NB4 (cell line): Measurements from ENCODE around the gene NOP14.

Experiments
- DNase-seq: peaks from one replicate; pipeline ENCODE4 v3.0.0; 2010; ENCODE audit warnings: low read depth
- H3K4me3 ChIP-seq: one replicate; pipeline ENCODE4 v1.5.1; 2011; ENCODE audit warnings: mild to moderate bottlenecking, low read depth, low read length, moderate library complexity
- CTCF ChIP-seq: IDR thresholded peaks from one replicate; pipeline ENCODE4 v1.5.1; 2012; ENCODE audit warnings: low read depth, low read length
- MAX ChIP-seq: IDR thresholded peaks from 2 replicates; pipeline ENCODE4 v1.6.1; 2011; ENCODE audit warnings: low read depth, low read length
- MYC ChIP-seq: IDR thresholded peaks from 2 replicates; pipeline ENCODE4 v1.6.1; 2011; ENCODE audit warnings: low read depth, low read length
- POLR2A ChIP-seq: IDR thresholded peaks from 2 replicates; pipeline ENCODE4 v1.6.1; 2011; ENCODE audit warnings: mild to moderate bottlenecking; ENCODE audit not compliant: insufficient read length; ENCODE audit errors: extremely low read depth

NOP14 gene

GRCh38 chr4:2937146-2937857 lies 25.9 kb downstream of the NOP14 start:
- H3K4me3 ChIP-seq: no peak overlapping the region
- DNase-seq: peak; percentile 45

GRCh38 chr4:2936773-2937145 lies 26.4 kb downstream of the NOP14 start:
- no peak for TF ChIP-seq MAX
- peak; percentile 25 for TF ChIP-seq POLR2A
- DNase-seq: peak; percentile 67
- peak overlapping the region; percentile 80 for H3K4me3 ChIP-seq

More at GRCh38 chr4:2937146-2937857, 25.9 kb downstream of the NOP14 start:
- TF ChIP-seq MYC: no peak
- peak; percentile 18 for TF ChIP-seq POLR2A
- TF ChIP-seq CTCF: no peak
- TF ChIP-seq MAX: no peak

GRCh38 chr4:2935762-2936743 lies 27.2 kb downstream of the NOP14 start:
- DNase-seq: peak; percentile 80
- no peak for TF ChIP-seq MYC
- TF ChIP-seq CTCF: no peak
- no peak for TF ChIP-seq POLR2A
- H3K4me3 ChIP-seq: peak overlapping the region; percentile 80

GRCh38 chr4:2934813-2935761 lies 28.1 kb downstream of the NOP14 start:
- peak overlapping the region; percentile 80 for H3K4me3 ChIP-seq
- TF ChIP-seq CTCF (no peak), MAX (peak; percentile 86), POLR2A (peak; percentile 97), MYC (peak; percentile 89)
- peak; percentile 98 for DNase-seq

- TF ChIP-seq CTCF (no peak), POLR2A (peak; percentile 37), MYC (no peak; the same call in 1 of the 2 replicates), MAX (no peak; the same call in 1 of the 2 replicates)
- peak overlapping the region; percentile 87 for H3K4me3 ChIP-seq
These were observed 29.0 kb downstream of the NOP14 start for GRCh38 chr4:2934077-2934812.

More at GRCh38 chr4:2934077-2934812, 29.0 kb downstream of the NOP14 start:
- peak; percentile 95 for DNase-seq
